Measurements from ENCODE around the gene POU2F2. TPM values are rescaled to one million over a fixed set of nuclear protein-coding genes. Genes with fewer than 3 reads are reported as not detected.

The POU2F2 gene
- total RNA-seq (10 to 100 TPM in 1 of 9 donors, 1 to 10 TPM in 1, under 1 TPM in 7; 0.16 to 10.1 (median 0.50) TPM), polyA plus RNA-seq (under 1 TPM; 0.61 to 0.69 TPM)
- long read RNA-seq, donor 1, partial matches to known transcripts: 1 of 2 reads
- long read RNA-seq, donor 1, other reads (novel, unspliced or antisense): 1 of 2 reads
- long read RNA-seq, donor 2, partial matches to known transcripts: 1 of 1 reads
- long read RNA-seq, donor 2, other reads (novel, unspliced or antisense): 0 of 1 reads
- long read RNA-seq, donor 3, partial matches to known transcripts: 0 of 1 reads
- long read RNA-seq, donor 3, other reads (novel, unspliced or antisense): 1 of 1 reads

DNA sequence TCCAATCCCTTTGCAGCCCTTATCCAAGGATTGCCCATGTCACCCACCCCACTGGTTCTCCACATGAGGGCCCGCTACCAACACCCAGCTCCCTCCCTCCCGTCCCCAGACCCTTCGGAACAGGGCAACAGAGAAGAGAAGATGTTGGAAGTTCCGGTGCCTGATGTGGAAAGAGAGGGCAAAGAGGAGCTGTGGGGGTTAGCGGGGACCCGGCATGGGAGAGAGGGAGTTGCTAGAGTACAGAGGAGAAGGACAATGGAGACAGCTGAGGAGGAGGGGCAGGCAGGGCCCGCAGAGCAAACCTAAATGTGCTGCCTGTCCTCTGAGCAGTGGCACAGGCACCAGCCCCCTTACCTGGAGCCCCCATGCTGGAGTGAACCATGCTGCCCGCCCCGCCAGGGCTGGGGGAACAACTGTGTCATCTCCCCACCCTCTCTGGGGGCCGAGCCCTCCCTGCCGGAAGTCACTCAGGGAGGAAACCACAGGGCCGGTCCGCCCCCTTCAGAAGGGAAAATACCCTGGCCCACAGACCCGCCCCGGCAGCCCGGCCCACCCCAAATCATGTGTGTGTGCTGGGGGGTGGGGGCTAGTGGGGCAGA lies at the start of gene POU2F2:
Gene POU2F2, minus strand, starts transcription at position 417 of the 599 bp plus-strand sequence. Its CDS starts 35 bp downstream, at position 382.
- H3K27ac ChIP-seq: peak within 1 kb of the TSS in 1 of 12 donors; percentile 64
- H3K4me1 ChIP-seq: peaks cover 2 to 57% (median 10%) of the 10 kb centered on the region in 12 donors
- TF ChIP-seq, protein P1, sequence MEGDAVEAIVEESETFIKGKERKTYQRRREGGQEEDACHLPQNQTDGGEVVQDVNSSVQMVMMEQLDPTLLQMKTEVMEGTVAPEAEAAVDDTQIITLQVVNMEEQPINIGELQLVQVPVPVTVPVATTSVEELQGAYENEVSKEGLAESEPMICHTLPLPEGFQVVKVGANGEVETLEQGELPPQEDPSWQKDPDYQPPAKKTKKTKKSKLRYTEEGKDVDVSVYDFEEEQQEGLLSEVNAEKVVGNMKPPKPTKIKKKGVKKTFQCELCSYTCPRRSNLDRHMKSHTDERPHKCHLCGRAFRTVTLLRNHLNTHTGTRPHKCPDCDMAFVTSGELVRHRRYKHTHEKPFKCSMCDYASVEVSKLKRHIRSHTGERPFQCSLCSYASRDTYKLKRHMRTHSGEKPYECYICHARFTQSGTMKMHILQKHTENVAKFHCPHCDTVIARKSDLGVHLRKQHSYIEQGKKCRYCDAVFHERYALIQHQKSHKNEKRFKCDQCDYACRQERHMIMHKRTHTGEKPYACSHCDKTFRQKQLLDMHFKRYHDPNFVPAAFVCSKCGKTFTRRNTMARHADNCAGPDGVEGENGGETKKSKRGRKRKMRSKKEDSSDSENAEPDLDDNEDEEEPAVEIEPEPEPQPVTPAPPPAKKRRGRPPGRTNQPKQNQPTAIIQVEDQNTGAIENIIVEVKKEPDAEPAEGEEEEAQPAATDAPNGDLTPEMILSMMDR (IDR thresholded peaks at IDR 0.05): no peak
- ATAC-seq (peak; percentile 22 to 66 (median 36)), DNase-seq (peak in 4 of 5 donors; percentile 46 to 82 (median 60))
- no peaks in the 10 kb centered on the region for H3K9me3 ChIP-seq
- no peaks in the 10 kb centered on the region for H3K36me3 ChIP-seq
- peak within 1 kb of the TSS in 10 of 12 donors; percentile 12 to 65 (median 32) for H3K4me3 ChIP-seq
- H3K27me3 ChIP-seq: peaks cover 6 to 50% (median 21%) of the 10 kb centered on the region in 9 donors
- intact Hi-C loops (cut with DNase I): loop anchor here (2.0 to 10.0 kb wide), 13 partner anchors 45 to 313 kb away; partner anchors contain the start of genes MEGF8 (in 5 of the 10), CXCL17 (in 2 of the 10) and TMEM145 (in 2 of the 10)
- 4 to 12% (median 5%) methylated on average over 9 to 16 of the region's 16 CpGs for WGBS, 4 donors

DNA sequence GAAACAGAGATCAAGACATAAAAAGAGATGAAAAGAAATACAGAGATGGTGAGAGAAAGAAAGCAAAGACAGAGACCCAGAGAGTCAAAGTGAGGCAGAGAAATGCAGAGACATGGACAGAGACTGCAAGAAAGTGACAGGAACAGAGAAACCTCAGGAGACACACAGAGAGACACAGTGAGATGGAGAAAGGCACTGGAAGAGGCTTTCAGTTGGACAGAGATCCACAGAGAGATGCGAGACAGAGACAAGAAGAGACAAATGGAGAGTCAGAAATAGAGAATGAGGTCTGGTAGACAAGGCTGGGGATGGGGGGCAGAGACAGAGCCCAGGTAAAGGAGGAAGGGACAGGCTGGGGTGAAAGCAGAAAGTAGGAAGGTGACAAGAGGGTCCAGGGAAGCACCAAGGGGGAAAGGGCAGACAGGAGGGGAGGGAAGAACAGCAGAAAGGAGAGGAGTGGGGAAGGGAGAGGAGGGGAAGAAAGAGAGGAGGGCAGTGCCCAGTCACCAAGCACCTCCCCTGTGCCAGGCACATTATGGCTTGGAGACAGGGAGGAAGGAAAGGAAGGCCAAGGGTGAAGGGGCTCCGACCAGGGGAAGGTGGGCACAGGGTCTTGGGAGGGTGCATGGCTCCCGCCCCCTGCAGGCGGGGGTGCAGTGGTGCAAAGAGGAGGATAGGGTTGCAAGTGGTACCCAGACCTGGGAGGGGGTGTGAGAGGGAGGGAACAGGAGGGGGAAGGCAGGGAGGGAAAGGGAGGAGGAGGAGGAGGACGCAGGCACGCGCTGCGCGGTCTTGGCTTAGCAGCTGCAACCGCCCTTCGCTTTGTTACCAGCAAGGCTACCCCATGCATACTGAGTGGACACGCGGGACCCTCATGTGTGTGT lies 46.8 kb upstream of the POU2F2 start:
- H3K36me3 ChIP-seq: no peaks in the 10 kb centered on the region
- ATAC-seq (no peak), DNase-seq (no peak)
- H3K27me3 ChIP-seq: peaks cover 13 to 82% (median 60%) of the 10 kb centered on the region in 9 donors
- TF ChIP-seq, protein P1 (IDR thresholded peaks at IDR 0.05): peak in 2 of 12 donors; percentile 11 to 12
- no peak for TF ChIP-seq POLR2A (IDR thresholded peaks at IDR 0.05)
- no peak overlapping the region for H3K4me3 ChIP-seq
- H3K4me1 ChIP-seq: peaks cover 0 to 18% (median 8%) of the 10 kb centered on the region in 12 donors
- H3K9me3 ChIP-seq: no peaks in the 10 kb centered on the region
- WGBS, 4 donors: 9 to 12% (median 11%) methylated on average over 13 of the region's 13 CpGs
- intact Hi-C loops (cut with DNase I): no loop called here
- H3K27ac ChIP-seq: no peak overlapping the region

DNA sequence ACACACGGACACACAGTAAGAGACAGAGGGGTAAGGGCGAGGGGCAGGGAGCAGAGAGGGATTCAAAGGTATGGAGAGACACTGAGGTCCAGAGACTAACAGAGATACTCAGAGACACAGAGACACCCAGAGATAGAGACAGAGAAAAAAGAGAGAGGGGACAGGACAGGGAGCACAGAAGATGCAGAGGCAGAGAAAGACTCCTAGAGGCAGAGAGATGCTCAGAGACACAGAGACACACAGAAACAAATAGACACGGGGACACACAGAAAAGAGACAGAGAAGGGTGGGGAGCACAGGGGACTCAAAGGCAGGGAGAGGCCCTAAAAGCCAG lies 45.4 kb upstream of the POU2F2 start:
- intact Hi-C loops (cut with DNase I): loop anchor here in 1 of 10 donors (2.0 kb wide), 1 partner anchor 45 kb away; the partner anchor contains the start of gene POU2F2
- Histone ChIP-seq H3K36me3 (no peaks in the 10 kb centered on the region), H3K27ac (no peak overlapping the region), H3K9me3 (no peaks in the 10 kb centered on the region), H3K27me3 (peaks cover 9 to 81% (median 60%) of the 10 kb centered on the region in 9 donors), H3K4me3 (no peak overlapping the region), H3K4me1 (peaks cover 0 to 18% (median 8%) of the 10 kb centered on the region in 12 donors)
- ATAC-seq: no peak
- DNase-seq: no peak
- TF ChIP-seq POLR2A (IDR thresholded peaks at IDR 0.05): no peak
- TF ChIP-seq, protein P1 (IDR thresholded peaks at IDR 0.05): no peak
- WGBS, 4 donors: 27 to 39% (median 34%) methylated on average over 3 of the region's 3 CpGs
